HG02981 (cell line): Measurements from ENCODE around the gene TCF7.

Experiments used
- ATAC-seq: cut with Tn5 transposase; IDR thresholded peaks from one replicate; pipeline ENCODE4 v1.9.1; 2021; ENCODE audit warnings: mild to moderate bottlenecking, moderate library complexity; ENCODE audit not compliant: unreplicated experiment

TCF7 gene

GRCh38 chr5:134112726-134113362, 1.6 kb upstream of the TCF7 start:
- ATAC-seq: no peak

GRCh38 chr5:134113363-134113889, 1.1 kb upstream of the TCF7 start:
- no peak for ATAC-seq

GRCh38 chr5:134114886-134115805, 665 bp downstream of the TCF7 start:
- peak; percentile 5 for ATAC-seq

GRCh38 chr5:134115806-134116175, 1.3 kb downstream of the TCF7 start:
- ATAC-seq: no peak

- ATAC-seq: no peak
Observed at GRCh38 chr5:134116286-134116685, 1.8 kb downstream of the TCF7 start.

- no peak for ATAC-seq
Observed at GRCh38 chr5:134116789-134117761, 2.6 kb downstream of the TCF7 start.

GRCh38 chr5:134118212-134118835, 3.8 kb downstream of the TCF7 start:
- ATAC-seq: no peak

- ATAC-seq: no peak
Observed at GRCh38 chr5:134119720-134120119, 5.2 kb downstream of the TCF7 start.

GRCh38 chr5:134120386-134121138, 6.1 kb downstream of the TCF7 start:
- no peak for ATAC-seq

- ATAC-seq: no peak
Observed at GRCh38 chr5:134122530-134122929, 8.0 kb downstream of the TCF7 start.

- no peak for ATAC-seq
Observed at GRCh38 chr5:134123360-134123759, 8.9 kb downstream of the TCF7 start.

- no peak for ATAC-seq
Observed at GRCh38 chr5:134124289-134125038, 10.0 kb downstream of the TCF7 start.

GRCh38 chr5:134125039-134126015, 10.8 kb downstream of the TCF7 start:
- ATAC-seq: no peak

- ATAC-seq: peak; percentile 54
Observed at GRCh38 chr5:134127376-134127861, 12.9 kb downstream of the TCF7 start.

GRCh38 chr5:134127988-134128647, 13.6 kb downstream of the TCF7 start:
- no peak for ATAC-seq

GRCh38 chr5:134128648-134128995, 14.1 kb downstream of the TCF7 start:
- ATAC-seq: no peak
